ENCODE data around the gene RHOXF2B. TPM values are rescaled to one million over a fixed set of nuclear protein-coding genes. Genes with fewer than 3 reads are reported as not detected.

Gene RHOXF2B
- total RNA-seq, 1 donor from 2014 or later, result not detected

- Mint-ChIP-seq H3K4me3 (ENCODE audit: unreplicated experiment) (no peak overlapping the region), H3K36me3 (ENCODE audit: unreplicated experiment) (no peaks in the 10 kb centered on the region), H3K27me3 (ENCODE audit: unreplicated experiment) (peaks cover 11% of the 10 kb centered on the region), H3K4me1 (ENCODE audit: unreplicated experiment) (no peaks in the 10 kb centered on the region), H3K27ac (ENCODE audit: unreplicated experiment) (no peak overlapping the region), H3K9me3 (ENCODE audit: unreplicated experiment) (peaks cover 7% of the 10 kb centered on the region)
- no peak for DNase-seq (ENCODE audit: extremely low spot score, unreplicated experiment)
- TF ChIP-seq CTCF (IDR thresholded peaks at IDR 0.05), result no peak
Measured at GRCh38 chrX:120022763-120023162, 54.7 kb downstream of the RHOXF2B start.

Other genes with a start within 250 kb of the RHOXF2B start
- gene UPF3B, start 224.7 kb downstream of the RHOXF2B start, total RNA-seq, result 8.3 and 12.4 TPM in 2 replicates
- 13.3 and 13.5 TPM in 2 replicates for gene RNF113A, start 206.0 kb downstream of the RHOXF2B start, total RNA-seq
- 85.4 and 87.8 TPM in 2 replicates for gene NDUFA1, start 205.9 kb downstream of the RHOXF2B start, total RNA-seq
- not detected in 2 replicates for gene AKAP14, start 181.8 kb downstream of the RHOXF2B start, total RNA-seq
- gene NKAP, start 133.9 kb downstream of the RHOXF2B start, total RNA-seq, result 8.3 and 9.7 TPM in 2 replicates
- not detected in 2 replicates for gene RHOXF1, start 38.2 kb upstream of the RHOXF2B start, total RNA-seq
- gene RHOXF2, start 80.9 kb upstream of the RHOXF2B start, total RNA-seq, result not detected in 2 replicates
- gene ZBTB33, start 173.1 kb upstream of the RHOXF2B start, total RNA-seq, result 14.3 and 14.8 TPM in 2 replicates
- 0.16 TPM in 2 replicates for gene TMEM255A, start 233.8 kb upstream of the RHOXF2B start, total RNA-seq